Vagina (tissue), 2 donors: Measurements from ENCODE around the gene EFCAB6. TPM values are rescaled to one million over a fixed set of nuclear protein-coding genes. Genes with fewer than 3 reads are reported as not detected.
A peak's percentile ranks its signal among the peaks of the same experiment; 100 is the strongest.

Experiments
- DNase-seq, 2 donors: peaks; one replicate each; pipeline ENCODE4 v3.0.0-alpha.2; 2017; ENCODE audit errors: extremely low spot score in 2 of 2
- H3K27ac ChIP-seq: fragments of 200-600 bp; sonication (generic); one replicate; pipeline ENCODE4 v1.5.1; 2019
- H3K27me3 ChIP-seq: fragments of 200-600 bp; sonication (generic); one replicate; pipeline ENCODE4 v1.5.1; 2019
- H3K36me3 ChIP-seq, 2 donors: fragments of 200-600 bp; sonication (generic); one replicate each; pipeline ENCODE4 v1.5.1; 2017 to 2019
- H3K4me1 ChIP-seq: fragments of 200-600 bp; sonication (generic); one replicate; pipeline ENCODE4 v1.5.1; 2019
- H3K4me3 ChIP-seq, 2 donors: fragments of 200-600 bp; sonication (generic); 1 replicate in 1 of 2; 2 replicates in 1 of 2; pipeline ENCODE4 v1.5.1; 2016 to 2019
- H3K9me3 ChIP-seq: fragments of 200-600 bp; sonication (generic); one replicate; pipeline ENCODE4 v1.5.1; 2019
- CTCF ChIP-seq, 3 experiments: fragments of 450-650 bp in 2 of 3; fragments of 200-600 bp in 1 of 3; sonication (generic) in 1 of 3; IDR thresholded peaks; one replicate each; pipeline ENCODE4 v1.5.1; 2017 to 2019; ENCODE audit warnings: antibody characterized with exemption in 3 of 3, mild to moderate bottlenecking in 2 of 3, moderate library complexity in 2 of 3
- POLR2A ChIP-seq, 2 donors: fragments of 450-650 bp; IDR thresholded peaks; one replicate each; pipeline ENCODE4 v1.6.1; 2017; ENCODE audit warnings: antibody characterized with exemption in 2 of 2, mild to moderate bottlenecking in 2 of 2, moderate library complexity in 2 of 2
- POLR2AphosphoS5 ChIP-seq, 2 donors: sonication (generic); formaldehyde crosslinking; IDR thresholded peaks; one replicate each; pipeline ENCODE4 v1.9.0; 2017; ENCODE audit warnings: antibody characterized with exemption in 2 of 2, mild to moderate bottlenecking in 2 of 2, low read depth in 1 of 2; ENCODE audit not compliant: insufficient read depth in 1 of 2
- intact Hi-C: fragments of 100-400 bp; cut with DNase I; formaldehyde crosslinking; loops from one replicate; pipeline ENCODE4 v1.15.1; 2023
- total RNA-seq: library from RNA; depleted of rRNA; stranded (reverse); fragments of >200 nt; gene quantifications from one replicate; pipeline ENCODE4 v1.2.3, GENCODE V29; 2016

EFCAB6 gene
- total RNA-seq, 1 donor from 2014 or later: 1.7 TPM

GRCh38 chr22:43825651-43826050 lies 13.5 kb upstream of the EFCAB6 start:
- H3K36me3 ChIP-seq: no peaks in the 10 kb centered on the region
- no peak overlapping the region for H3K4me3 ChIP-seq
- H3K27ac ChIP-seq: no peak overlapping the region
- TF ChIP-seq POLR2AphosphoS5 (IDR thresholded peaks at IDR 0.05; ENCODE audit: insufficient read depth in 1 of 2, low read depth in 1 of 2) (no peak), POLR2A (IDR thresholded peaks at IDR 0.05) (no peak), CTCF (IDR thresholded peaks at IDR 0.05) (no peak)
- H3K4me1 ChIP-seq: peaks cover 23% of the 10 kb centered on the region
- intact Hi-C loops: loop anchor here (5.0 kb wide), 1 partner anchor 1332 kb away; no protein-coding TSS in a partner anchor
- no peak for DNase-seq
- no peaks in the 10 kb centered on the region for H3K27me3 ChIP-seq
- H3K9me3 ChIP-seq: no peaks in the 10 kb centered on the region

- Histone ChIP-seq H3K4me3 (no peak overlapping the region), H3K4me1 (peaks cover 22% of the 10 kb centered on the region), H3K9me3 (no peaks in the 10 kb centered on the region), H3K27me3 (no peaks in the 10 kb centered on the region), H3K27ac (no peak overlapping the region), H3K36me3 (no peaks in the 10 kb centered on the region)
- no peak for TF ChIP-seq POLR2AphosphoS5 (IDR thresholded peaks at IDR 0.05; ENCODE audit: insufficient read depth in 1 of 2, low read depth in 1 of 2)
- TF ChIP-seq CTCF (IDR thresholded peaks at IDR 0.05): no peak
- DNase-seq: peak; percentile 29 to 87
- intact Hi-C loops: loop anchor here (5.0 kb wide), 1 partner anchor 1332 kb away; no protein-coding TSS in a partner anchor
Measured at GRCh38 chr22:43824724-43825420, 12.8 kb upstream of the EFCAB6 start.

- TF ChIP-seq CTCF (IDR thresholded peaks at IDR 0.05): no peak
- TF ChIP-seq POLR2AphosphoS5 (IDR thresholded peaks at IDR 0.05; ENCODE audit: insufficient read depth in 1 of 2, low read depth in 1 of 2): no peak
- TF ChIP-seq POLR2A (IDR thresholded peaks at IDR 0.05): no peak
- Histone ChIP-seq H3K27me3 (no peaks in the 10 kb centered on the region), H3K4me3 (no peak overlapping the region), H3K4me1 (peaks cover 15% of the 10 kb centered on the region), H3K27ac (no peak overlapping the region), H3K9me3 (no peaks in the 10 kb centered on the region), H3K36me3 (no peaks in the 10 kb centered on the region)
- intact Hi-C loops: no loop called here
- peak; percentile 47 to 72 for DNase-seq
Measured at GRCh38 chr22:43823911-43824665, 12.0 kb upstream of the EFCAB6 start.

- Histone ChIP-seq H3K36me3 (no peaks in the 10 kb centered on the region), H3K27ac (no peak overlapping the region), H3K27me3 (no peaks in the 10 kb centered on the region), H3K4me1 (peaks cover 9% of the 10 kb centered on the region), H3K4me3 (no peak overlapping the region), H3K9me3 (no peaks in the 10 kb centered on the region)
- TF ChIP-seq POLR2A (IDR thresholded peaks at IDR 0.05) (no peak), POLR2AphosphoS5 (IDR thresholded peaks at IDR 0.05; ENCODE audit: insufficient read depth in 1 of 2, low read depth in 1 of 2) (no peak), CTCF (IDR thresholded peaks at IDR 0.05) (no peak)
- intact Hi-C loops: no loop called here
- peak; percentile 40 to 72 for DNase-seq
Measured at GRCh38 chr22:43823353-43823908, 11.3 kb upstream of the EFCAB6 start.
